ENCODE data around the gene MEAK7.

DNA sequence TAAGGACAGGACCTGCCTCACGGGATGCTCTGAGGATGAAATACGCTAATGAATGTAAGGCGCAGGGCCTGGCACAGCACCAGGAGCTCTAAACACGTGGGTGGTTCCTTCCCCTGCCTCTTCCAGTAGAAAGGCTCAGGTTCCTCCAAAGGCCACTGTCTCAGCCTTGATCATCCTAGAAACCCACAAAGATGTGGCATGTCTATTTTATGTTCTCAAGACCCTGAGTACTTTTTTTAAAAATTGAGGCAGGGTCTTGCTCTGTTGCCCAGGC lies 17.0 kb upstream of the MEAK7 start:
- TF ChIP-seq, protein P1, sequence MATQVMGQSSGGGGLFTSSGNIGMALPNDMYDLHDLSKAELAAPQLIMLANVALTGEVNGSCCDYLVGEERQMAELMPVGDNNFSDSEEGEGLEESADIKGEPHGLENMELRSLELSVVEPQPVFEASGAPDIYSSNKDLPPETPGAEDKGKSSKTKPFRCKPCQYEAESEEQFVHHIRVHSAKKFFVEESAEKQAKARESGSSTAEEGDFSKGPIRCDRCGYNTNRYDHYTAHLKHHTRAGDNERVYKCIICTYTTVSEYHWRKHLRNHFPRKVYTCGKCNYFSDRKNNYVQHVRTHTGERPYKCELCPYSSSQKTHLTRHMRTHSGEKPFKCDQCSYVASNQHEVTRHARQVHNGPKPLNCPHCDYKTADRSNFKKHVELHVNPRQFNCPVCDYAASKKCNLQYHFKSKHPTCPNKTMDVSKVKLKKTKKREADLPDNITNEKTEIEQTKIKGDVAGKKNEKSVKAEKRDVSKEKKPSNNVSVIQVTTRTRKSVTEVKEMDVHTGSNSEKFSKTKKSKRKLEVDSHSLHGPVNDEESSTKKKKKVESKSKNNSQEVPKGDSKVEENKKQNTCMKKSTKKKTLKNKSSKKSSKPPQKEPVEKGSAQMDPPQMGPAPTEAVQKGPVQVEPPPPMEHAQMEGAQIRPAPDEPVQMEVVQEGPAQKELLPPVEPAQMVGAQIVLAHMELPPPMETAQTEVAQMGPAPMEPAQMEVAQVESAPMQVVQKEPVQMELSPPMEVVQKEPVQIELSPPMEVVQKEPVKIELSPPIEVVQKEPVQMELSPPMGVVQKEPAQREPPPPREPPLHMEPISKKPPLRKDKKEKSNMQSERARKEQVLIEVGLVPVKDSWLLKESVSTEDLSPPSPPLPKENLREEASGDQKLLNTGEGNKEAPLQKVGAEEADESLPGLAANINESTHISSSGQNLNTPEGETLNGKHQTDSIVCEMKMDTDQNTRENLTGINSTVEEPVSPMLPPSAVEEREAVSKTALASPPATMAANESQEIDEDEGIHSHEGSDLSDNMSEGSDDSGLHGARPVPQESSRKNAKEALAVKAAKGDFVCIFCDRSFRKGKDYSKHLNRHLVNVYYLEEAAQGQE (IDR thresholded peaks at IDR 0.05; ENCODE audit: insufficient read depth in 1 of 2, low read depth in 2 of 2, low read length in 2 of 2) = no peak
- TF ChIP-seq POLR2AphosphoS5 (IDR thresholded peaks at IDR 0.05; ENCODE audit: low read depth, low read length) = no peak
- TF ChIP-seq SIN3A (IDR thresholded peaks at IDR 0.05; ENCODE audit: borderline replicate concordance, insufficient read depth, low read length) = no peak

Data from PFSK-1 (cell line).